Cardiac fibroblast (primary cell): Measurements from ENCODE around the gene KY.
A peak's percentile ranks its signal among the peaks of the same experiment; 100 is the strongest.

Experiments
- DNase-seq, 2 donors: peaks; one replicate each; pipeline versions ENCODE4 v3.0.0 to v3.0.0-alpha.2; 2010; ENCODE audit warnings: low read depth in 2 of 2
- H3K4me3 ChIP-seq, 2 donors: replicated peaks in 1 of 2; 1 replicate in 1 of 2; 2 replicates in 1 of 2; pipeline ENCODE4 v1.5.1; 2011; ENCODE audit warnings: low read depth in 2 of 2, low read length in 2 of 2, mild to moderate bottlenecking in 2 of 2, moderate library complexity in 1 of 2
- CTCF ChIP-seq: IDR thresholded peaks from one replicate; pipeline ENCODE4 v1.5.1; 2011; ENCODE audit warnings: low read depth, mild to moderate bottlenecking, low read length, inconsistent platforms

Gene KY

GRCh38 chr3:134650431-134651346 is at the start of gene KY:
Gene KY (minus strand): TSS chr3:134651022. CDS start chr3:134650960, 62 bp downstream.
- TF ChIP-seq CTCF = no peak
- DNase-seq = peak; percentile 59 to 62
- H3K4me3 ChIP-seq = peak within 1 kb of the TSS; percentile 40 to 57

- DNase-seq = no peak
- H3K4me3 ChIP-seq = no peak overlapping the region
- TF ChIP-seq CTCF = no peak
Observed at GRCh38 chr3:134699721-134700120, 48.9 kb upstream of the KY start.

- no peak for TF ChIP-seq CTCF
- H3K4me3 ChIP-seq = no peak overlapping the region
- DNase-seq = no peak
Observed at GRCh38 chr3:134699141-134699711, 48.4 kb upstream of the KY start.

- H3K4me3 ChIP-seq = no peak overlapping the region
- TF ChIP-seq CTCF = no peak
- no peak for DNase-seq
Observed at GRCh38 chr3:134697830-134698689, 47.2 kb upstream of the KY start.

- no peak overlapping the region for H3K4me3 ChIP-seq
- no peak for DNase-seq
- TF ChIP-seq CTCF = no peak
Observed at GRCh38 chr3:134696155-134696554, 45.3 kb upstream of the KY start.

- no peak for DNase-seq
- no peak overlapping the region for H3K4me3 ChIP-seq
- TF ChIP-seq CTCF = no peak
Observed at GRCh38 chr3:134694946-134695543, 44.2 kb upstream of the KY start.
